GM10847 (cell line): Measurements from ENCODE around the gene DYNC2H1.

ENCODE experiments used
- POLR2A ChIP-seq: IDR thresholded peaks from 2 replicates; pipeline ENCODE4 v1.6.1; 2011; ENCODE audit not compliant: insufficient read length; ENCODE audit errors: extremely low read depth

Gene DYNC2H1

GRCh38 chr11:103372906-103373305 is 263.7 kb downstream of the DYNC2H1 start:
- no peak for TF ChIP-seq POLR2A

GRCh38 chr11:103378931-103379330 is 269.7 kb downstream of the DYNC2H1 start:
- no peak for TF ChIP-seq POLR2A

GRCh38 chr11:103380031-103380430 is 270.8 kb downstream of the DYNC2H1 start:
- TF ChIP-seq POLR2A, result no peak

- TF ChIP-seq POLR2A, result no peak
Observed at GRCh38 chr11:103384652-103385051, 275.4 kb downstream of the DYNC2H1 start.

GRCh38 chr11:103395612-103396011 is 286.4 kb downstream of the DYNC2H1 start:
- TF ChIP-seq POLR2A, result no peak

- no peak for TF ChIP-seq POLR2A
Observed at GRCh38 chr11:103396237-103396636, 287.0 kb downstream of the DYNC2H1 start.

GRCh38 chr11:103397369-103397768 is 288.1 kb downstream of the DYNC2H1 start:
- no peak for TF ChIP-seq POLR2A

GRCh38 chr11:103398829-103399228 is 289.6 kb downstream of the DYNC2H1 start:
- no peak for TF ChIP-seq POLR2A

- TF ChIP-seq POLR2A, result no peak
Observed at GRCh38 chr11:103406357-103406756, 297.1 kb downstream of the DYNC2H1 start.

GRCh38 chr11:103407641-103408040 is 298.4 kb downstream of the DYNC2H1 start:
- no peak for TF ChIP-seq POLR2A

- TF ChIP-seq POLR2A, result no peak
Observed at GRCh38 chr11:103413266-103413888, 304.2 kb downstream of the DYNC2H1 start.

GRCh38 chr11:103418014-103418413 is 308.8 kb downstream of the DYNC2H1 start:
- TF ChIP-seq POLR2A, result no peak

- no peak for TF ChIP-seq POLR2A
Observed at GRCh38 chr11:103420593-103420992, 311.4 kb downstream of the DYNC2H1 start.

- no peak for TF ChIP-seq POLR2A
Observed at GRCh38 chr11:103433386-103434072, 324.3 kb downstream of the DYNC2H1 start.

GRCh38 chr11:103434073-103434411 is 324.8 kb downstream of the DYNC2H1 start:
- no peak for TF ChIP-seq POLR2A

GRCh38 chr11:103436131-103436770 is 327.0 kb downstream of the DYNC2H1 start:
- no peak for TF ChIP-seq POLR2A
